GM19324 (cell line): ENCODE measurements around the gene HOXD12.

Experiments used
- ATAC-seq: cut with Tn5 transposase; IDR thresholded peaks from one replicate; pipeline ENCODE4 v1.9.1; 2021; ENCODE audit warnings: mild to moderate bottlenecking, moderate library complexity; ENCODE audit not compliant: unreplicated experiment, low FRiP score

HOXD12 gene

GRCh38 chr2:176092270-176093144 is 7.1 kb upstream of the HOXD12 start, which contains the start of gene HOXD13:
Gene HOXD13 (plus strand): TSS chr2:176092721. CDS start chr2:176092891, 170 bp downstream.
- no peak for ATAC-seq

GRCh38 chr2:176093145-176093897 is 6.3 kb upstream of the HOXD12 start:
- ATAC-seq: no peak

GRCh38 chr2:176093898-176094249 is 5.7 kb upstream of the HOXD12 start:
- ATAC-seq: no peak

GRCh38 chr2:176094349-176094748 is 5.2 kb upstream of the HOXD12 start:
- ATAC-seq: no peak

- no peak for ATAC-seq
Observed at GRCh38 chr2:176095421-176095820, 4.2 kb upstream of the HOXD12 start.

GRCh38 chr2:176096243-176096985 is 3.2 kb upstream of the HOXD12 start:
- no peak for ATAC-seq

- ATAC-seq: peak; percentile 88
Observed at GRCh38 chr2:176096986-176097819, 2.4 kb upstream of the HOXD12 start.

- no peak for ATAC-seq
Observed at GRCh38 chr2:176097820-176098365, 1.7 kb upstream of the HOXD12 start.

- no peak for ATAC-seq
Observed at GRCh38 chr2:176098366-176099158, 1.0 kb upstream of the HOXD12 start.

- no peak for ATAC-seq
Observed at GRCh38 chr2:176099159-176099727, 352 bp upstream of the HOXD12 start.

- no peak for ATAC-seq
Observed at GRCh38 chr2:176100547-176101140, 1.0 kb downstream of the HOXD12 start.

- no peak for ATAC-seq
Observed at GRCh38 chr2:176101216-176101830, 1.7 kb downstream of the HOXD12 start.

GRCh38 chr2:176101842-176102241 is 2.2 kb downstream of the HOXD12 start:
- ATAC-seq: no peak

- no peak for ATAC-seq
Observed at GRCh38 chr2:176102309-176102866, 2.8 kb downstream of the HOXD12 start.

- no peak for ATAC-seq
Observed at GRCh38 chr2:176103194-176103593, 3.6 kb downstream of the HOXD12 start.

GRCh38 chr2:176103742-176104315 is 4.2 kb downstream of the HOXD12 start:
- no peak for ATAC-seq
